Lower lobe of right lung (tissue), 2 donors: Measurements from ENCODE around the gene TMEM41B. TPM values are rescaled to one million over a fixed set of nuclear protein-coding genes. Genes with fewer than 3 reads are reported as not detected.

Experiments
- ATAC-seq, 2 donors: fragments of 200-7000 bp; cut with Tn5 transposase; one replicate each; pipeline ENCODE4 v1.9.1; 2020 to 2022; ENCODE audit warnings: mild to moderate bottlenecking in 2 of 2, moderate library complexity in 2 of 2
- DNase-seq: peaks from one replicate; pipeline ENCODE4 v3.0.0-alpha.2; 2020
- H3K27ac ChIP-seq: fragments of 200-600 bp; one replicate; pipeline ENCODE4 v1.8.0; 2022
- H3K27me3 ChIP-seq: fragments of 200-600 bp; one replicate; pipeline ENCODE4 v1.8.0; 2022; ENCODE audit warnings: low read depth
- H3K36me3 ChIP-seq: fragments of 200-600 bp; one replicate; pipeline ENCODE4 v1.8.0; 2022; ENCODE audit warnings: mild to moderate bottlenecking
- H3K4me1 ChIP-seq: fragments of 200-600 bp; one replicate; pipeline ENCODE4 v1.8.0; 2022
- H3K4me3 ChIP-seq: fragments of 200-600 bp; one replicate; pipeline ENCODE4 v1.8.0; 2022; ENCODE audit warnings: mild to moderate bottlenecking
- H3K9me3 ChIP-seq: fragments of 200-600 bp; one replicate; pipeline ENCODE4 v1.8.0; 2022
- intact Hi-C: fragments of 100-400 bp; cut with DNase I; formaldehyde crosslinking; loops from one replicate; pipeline ENCODE4 v1.11.0; 2022
- total RNA-seq: library from RNA; stranded (reverse); fragmentation: NEBNext Ultra II Directional; extraction: Animal tissue kit (Norgen Biotek cat#: 25700); gene quantifications from one replicate; pipeline ENCODE4 v1.2.1, GENCODE V29; 2021
- TF ChIP-seq, protein P1 (sequence below): fragments of 200-600 bp; IDR thresholded peaks from one replicate; pipeline ENCODE4 v1.8.0; 2022; ENCODE audit warnings: antibody characterized with exemption, mild to moderate bottlenecking
- donor health status: DM: no; HTN: yes; CAD: no; lungs with severe emphysema.

TMEM41B gene
- total RNA-seq, 1 donor from 2014 or later, result 58.1 TPM

DNA sequence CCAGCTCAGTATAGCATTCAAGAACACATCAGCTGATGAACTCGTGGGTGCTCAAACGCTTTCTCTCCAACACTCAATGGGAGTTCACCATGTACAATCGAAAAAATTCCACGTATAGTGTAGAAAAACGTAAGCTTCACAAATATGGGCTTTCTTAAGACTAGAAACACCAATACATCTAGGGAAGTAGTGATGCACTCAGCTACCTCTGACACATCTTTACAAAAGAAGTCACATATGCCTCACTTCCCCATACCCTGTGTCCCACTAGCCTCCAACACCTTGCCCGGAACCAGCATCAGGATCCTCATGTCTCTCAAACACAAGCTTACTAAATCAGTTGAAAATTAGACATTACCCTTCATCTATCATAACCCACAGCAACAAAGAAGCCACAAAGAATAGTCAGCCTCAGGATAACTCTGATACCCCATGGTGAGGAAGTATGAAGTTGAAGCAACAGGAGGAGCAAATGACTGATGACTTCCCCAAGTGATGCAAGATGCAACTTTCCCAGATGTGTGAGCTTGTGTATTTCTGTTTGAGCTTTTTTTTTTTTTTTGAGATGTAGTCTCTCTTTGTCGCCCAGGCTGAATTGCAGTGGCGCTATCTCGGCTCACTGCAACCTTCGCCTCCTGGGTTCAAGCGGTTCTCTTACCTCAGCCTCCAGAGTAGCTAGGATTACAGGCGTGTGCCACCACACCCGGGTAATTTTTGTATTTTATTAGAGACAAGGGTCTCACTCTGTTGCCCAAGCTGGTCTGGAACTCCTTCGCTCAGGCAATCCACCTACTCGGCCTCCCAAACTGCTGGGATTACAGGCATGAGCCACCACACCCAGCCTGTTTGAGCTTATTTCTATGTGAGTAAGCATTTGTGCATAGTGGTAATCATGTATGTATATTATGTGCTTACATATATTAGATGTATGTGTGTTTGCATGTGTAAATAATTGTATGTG lies 40.7 kb downstream of the TMEM41B start:
- Histone ChIP-seq H3K27ac (peak overlapping the region; percentile 31), H3K4me1 (peaks cover 8% of the 10 kb centered on the region), H3K4me3 (no peak overlapping the region), H3K9me3 (no peaks in the 10 kb centered on the region), H3K36me3 (peaks cover 2% of the 10 kb centered on the region), H3K27me3 (no peaks in the 10 kb centered on the region)
- peak; percentile 65 to 78 for ATAC-seq
- intact Hi-C loops, result no loop called here
- TF ChIP-seq, protein P1, sequence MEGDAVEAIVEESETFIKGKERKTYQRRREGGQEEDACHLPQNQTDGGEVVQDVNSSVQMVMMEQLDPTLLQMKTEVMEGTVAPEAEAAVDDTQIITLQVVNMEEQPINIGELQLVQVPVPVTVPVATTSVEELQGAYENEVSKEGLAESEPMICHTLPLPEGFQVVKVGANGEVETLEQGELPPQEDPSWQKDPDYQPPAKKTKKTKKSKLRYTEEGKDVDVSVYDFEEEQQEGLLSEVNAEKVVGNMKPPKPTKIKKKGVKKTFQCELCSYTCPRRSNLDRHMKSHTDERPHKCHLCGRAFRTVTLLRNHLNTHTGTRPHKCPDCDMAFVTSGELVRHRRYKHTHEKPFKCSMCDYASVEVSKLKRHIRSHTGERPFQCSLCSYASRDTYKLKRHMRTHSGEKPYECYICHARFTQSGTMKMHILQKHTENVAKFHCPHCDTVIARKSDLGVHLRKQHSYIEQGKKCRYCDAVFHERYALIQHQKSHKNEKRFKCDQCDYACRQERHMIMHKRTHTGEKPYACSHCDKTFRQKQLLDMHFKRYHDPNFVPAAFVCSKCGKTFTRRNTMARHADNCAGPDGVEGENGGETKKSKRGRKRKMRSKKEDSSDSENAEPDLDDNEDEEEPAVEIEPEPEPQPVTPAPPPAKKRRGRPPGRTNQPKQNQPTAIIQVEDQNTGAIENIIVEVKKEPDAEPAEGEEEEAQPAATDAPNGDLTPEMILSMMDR, result no peak
- DNase-seq, result no peak

DNA sequence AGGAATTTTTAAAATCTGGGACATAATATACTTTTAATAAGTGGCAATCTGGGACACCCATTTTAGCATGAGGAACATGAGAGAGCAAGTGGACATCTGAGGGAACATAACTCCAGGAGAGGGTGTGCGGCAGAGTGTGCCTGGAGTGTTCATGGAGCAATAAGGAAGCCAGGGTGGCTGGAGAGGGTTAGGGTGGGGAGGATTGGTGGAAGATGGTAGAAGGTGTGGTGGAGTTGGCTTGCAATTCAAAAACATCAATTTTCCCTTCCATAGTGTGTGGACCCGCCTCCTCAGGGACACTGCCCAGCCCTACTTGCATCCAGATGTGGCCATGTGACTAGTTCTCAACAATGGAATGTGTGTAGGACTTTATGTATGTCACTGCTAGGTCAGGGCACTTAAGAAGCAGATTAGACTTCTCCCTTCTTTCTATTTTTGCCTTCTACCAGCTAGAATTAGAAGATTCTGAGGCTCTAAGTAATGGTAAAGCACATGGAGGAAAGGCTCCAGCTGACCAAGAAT lies 44.8 kb downstream of the TMEM41B start:
- Histone ChIP-seq H3K27me3 (no peaks in the 10 kb centered on the region), H3K36me3 (no peaks in the 10 kb centered on the region), H3K4me3 (no peak overlapping the region), H3K4me1 (peaks cover 8% of the 10 kb centered on the region), H3K9me3 (no peaks in the 10 kb centered on the region), H3K27ac (no peak overlapping the region)
- intact Hi-C loops, result no loop called here
- TF ChIP-seq, protein P1, result no peak
- ATAC-seq, result no peak
- no peak for DNase-seq

DNA sequence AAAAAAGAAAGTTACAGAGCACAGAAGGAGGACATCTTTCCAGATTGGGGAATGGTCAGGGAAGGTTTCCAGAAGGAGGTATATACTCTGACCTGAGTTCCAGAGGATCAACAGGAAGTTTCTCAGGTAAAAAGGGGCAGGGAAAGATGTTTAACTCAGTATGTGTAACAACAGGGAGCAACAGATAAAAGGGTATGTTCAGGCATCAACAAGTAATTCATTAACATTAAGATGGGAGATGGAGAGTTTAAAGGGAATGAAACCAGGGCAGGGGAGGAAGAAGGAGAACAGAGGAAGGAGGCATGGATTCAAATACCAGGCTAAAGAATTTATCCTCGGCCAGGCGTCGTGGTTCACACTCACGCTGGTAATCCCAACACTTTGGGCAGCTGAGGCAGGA lies 46.7 kb downstream of the TMEM41B start:
- no peak for ATAC-seq
- peaks cover 13% of the 10 kb centered on the region for H3K4me1 ChIP-seq
- no peak overlapping the region for H3K4me3 ChIP-seq
- no peak for DNase-seq
- no peak overlapping the region for H3K27ac ChIP-seq
- H3K27me3 ChIP-seq, result no peaks in the 10 kb centered on the region
- intact Hi-C loops, result no loop called here
- TF ChIP-seq, protein P1, result no peak
- no peaks in the 10 kb centered on the region for H3K9me3 ChIP-seq
- H3K36me3 ChIP-seq, result no peaks in the 10 kb centered on the region

DNA sequence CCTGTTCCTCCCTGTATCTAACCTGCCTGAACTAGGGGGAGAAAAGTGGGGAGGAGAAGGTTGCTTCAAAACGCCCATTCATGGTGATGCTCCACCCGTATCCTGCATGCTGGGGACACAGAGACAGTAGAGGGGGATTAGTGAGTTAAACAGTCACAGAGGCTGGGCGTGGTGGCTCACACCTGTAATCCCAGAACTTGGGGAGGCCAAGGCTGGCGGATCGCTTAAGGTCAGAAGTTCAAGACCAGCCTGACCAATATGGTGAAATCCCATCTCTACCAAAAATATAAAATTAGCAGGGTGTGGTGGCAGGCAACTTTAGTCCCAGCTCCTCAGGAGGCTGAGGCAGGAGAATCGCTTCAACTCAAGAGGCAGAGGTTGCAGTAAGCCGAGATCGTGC lies 47.5 kb downstream of the TMEM41B start:
- no peak overlapping the region for H3K27ac ChIP-seq
- intact Hi-C loops, result no loop called here
- no peaks in the 10 kb centered on the region for H3K9me3 ChIP-seq
- peaks cover 20% of the 10 kb centered on the region for H3K4me1 ChIP-seq
- no peak overlapping the region for H3K4me3 ChIP-seq
- ATAC-seq, result no peak
- no peaks in the 10 kb centered on the region for H3K27me3 ChIP-seq
- no peaks in the 10 kb centered on the region for H3K36me3 ChIP-seq
- no peak for DNase-seq
- TF ChIP-seq, protein P1, result no peak

DNA sequence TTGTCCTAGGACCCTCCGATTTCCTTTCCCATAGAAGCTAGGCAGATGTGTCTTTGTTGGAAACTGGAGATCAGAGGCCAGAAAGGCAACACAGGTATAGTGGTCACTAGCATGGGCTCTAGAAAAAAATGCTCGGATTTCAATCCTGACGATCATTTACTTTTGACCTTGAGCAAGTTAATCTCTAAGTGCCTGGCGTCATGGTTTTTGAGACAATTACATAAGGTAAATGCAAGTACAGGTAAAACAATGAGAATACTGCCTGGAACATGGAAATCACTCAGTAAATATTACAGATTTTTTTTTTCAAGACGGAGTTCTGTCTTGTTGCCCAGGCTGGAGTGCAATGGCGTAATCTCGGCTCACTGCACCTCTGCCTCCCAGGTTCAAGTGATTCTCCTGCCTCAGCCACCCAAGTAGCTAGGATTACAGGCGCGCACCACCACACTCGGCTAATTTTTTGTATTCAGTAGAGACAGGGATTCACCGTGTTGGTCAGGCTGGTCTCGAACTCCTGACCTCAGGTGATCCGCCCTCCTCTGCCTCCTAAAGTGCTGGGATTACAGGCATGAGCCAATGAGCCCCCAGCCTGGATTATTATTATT lies 48.2 kb downstream of the TMEM41B start:
- Histone ChIP-seq H3K27me3 (no peaks in the 10 kb centered on the region), H3K4me3 (peak overlapping the region; percentile 87), H3K9me3 (no peaks in the 10 kb centered on the region), H3K36me3 (no peaks in the 10 kb centered on the region), H3K4me1 (peaks cover 25% of the 10 kb centered on the region), H3K27ac (peak overlapping the region; percentile 93)
- ATAC-seq (peak in 1 of 2 donors; percentile 42), DNase-seq (no peak)
- TF ChIP-seq, protein P1, result no peak
- intact Hi-C loops, result no loop called here
